SIG-M5 (cell line): ENCODE measurements around the gene CD300LB.
A peak's percentile ranks its signal among the peaks of the same experiment; 100 is the strongest.
"Not testable (repeated sequence)": the region's sequence is repeated elsewhere in the genome, so short reads cannot be mapped to it uniquely, and the experiment has no call there.

Source experiments
- DNase-seq: peaks from one replicate; lab custom pipeline; 2025; lab: John Stamatoyannopoulos, UW

CD300LB gene

DNA sequence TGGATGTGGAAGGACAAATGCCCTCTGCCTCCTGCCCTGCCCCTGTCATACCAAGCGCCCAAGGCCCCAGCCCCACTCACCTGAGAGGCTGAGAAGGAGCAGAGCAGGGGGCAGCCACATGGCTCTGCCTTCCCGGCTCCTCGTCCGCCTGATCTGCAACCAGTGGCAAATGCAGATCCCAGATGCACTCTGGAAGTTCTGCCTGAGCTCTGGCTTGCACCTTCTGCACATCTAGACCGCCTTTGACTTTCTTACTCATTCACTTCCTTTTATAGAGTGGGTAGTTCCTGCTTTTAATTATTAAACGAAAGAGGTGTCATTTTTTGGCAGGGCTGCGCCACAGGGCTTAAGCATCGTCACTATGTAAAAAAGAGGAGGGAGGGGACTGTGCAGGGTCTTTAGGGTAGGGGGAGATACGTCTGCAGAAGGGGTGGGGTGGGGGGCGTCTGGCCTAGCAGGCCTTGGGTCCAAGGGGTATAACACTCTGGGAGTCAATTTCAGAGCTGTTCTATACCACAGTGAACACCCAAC lies at the start of gene CD300LB:
Gene CD300LB (minus strand): TSS at position 245 of the 531 bp plus-strand sequence. CDS start 125 bp downstream, at position 120.
- DNase-seq, result no peak

DNA sequence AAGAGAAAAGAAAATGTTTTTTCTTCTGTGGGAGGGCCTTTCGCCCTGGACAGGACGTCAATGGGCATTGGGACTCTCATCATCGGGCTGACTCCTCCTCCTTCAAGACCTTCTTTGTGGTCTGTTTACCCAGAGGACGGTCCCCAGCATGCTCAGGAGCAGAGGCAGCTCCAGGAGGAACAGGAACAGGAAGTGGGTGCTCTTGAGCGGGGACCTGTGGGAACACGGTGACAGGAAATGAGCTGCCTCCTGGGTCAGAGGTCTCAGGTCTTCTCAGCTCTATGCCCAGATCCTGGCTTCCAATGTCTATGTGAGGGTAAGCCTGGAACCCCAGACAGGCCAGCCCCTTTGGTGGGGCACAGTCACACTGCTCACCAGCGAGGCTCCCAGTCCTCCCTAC lies 48.6 kb upstream of the CD300LB start:
- no peak for DNase-seq

DNA sequence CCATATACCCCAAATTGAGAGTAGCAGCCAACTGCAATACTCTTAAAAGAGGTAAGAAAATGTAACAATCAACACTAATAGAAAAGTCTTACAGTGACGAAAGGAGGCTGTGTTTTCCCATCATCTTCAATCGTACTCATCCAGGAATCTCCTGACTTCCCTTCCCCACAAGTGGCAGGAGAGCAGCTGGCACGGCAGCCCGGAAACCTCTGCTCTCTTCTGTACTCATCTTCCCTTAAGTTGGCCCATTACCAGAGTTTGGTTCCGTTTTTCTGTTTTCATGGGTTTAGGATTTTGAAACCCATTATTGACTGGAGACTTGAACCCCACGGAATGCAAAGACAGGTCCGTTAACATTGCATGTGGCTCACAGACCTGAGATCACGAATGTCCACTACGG lies 47.7 kb upstream of the CD300LB start:
- DNase-seq, result no peak

DNA sequence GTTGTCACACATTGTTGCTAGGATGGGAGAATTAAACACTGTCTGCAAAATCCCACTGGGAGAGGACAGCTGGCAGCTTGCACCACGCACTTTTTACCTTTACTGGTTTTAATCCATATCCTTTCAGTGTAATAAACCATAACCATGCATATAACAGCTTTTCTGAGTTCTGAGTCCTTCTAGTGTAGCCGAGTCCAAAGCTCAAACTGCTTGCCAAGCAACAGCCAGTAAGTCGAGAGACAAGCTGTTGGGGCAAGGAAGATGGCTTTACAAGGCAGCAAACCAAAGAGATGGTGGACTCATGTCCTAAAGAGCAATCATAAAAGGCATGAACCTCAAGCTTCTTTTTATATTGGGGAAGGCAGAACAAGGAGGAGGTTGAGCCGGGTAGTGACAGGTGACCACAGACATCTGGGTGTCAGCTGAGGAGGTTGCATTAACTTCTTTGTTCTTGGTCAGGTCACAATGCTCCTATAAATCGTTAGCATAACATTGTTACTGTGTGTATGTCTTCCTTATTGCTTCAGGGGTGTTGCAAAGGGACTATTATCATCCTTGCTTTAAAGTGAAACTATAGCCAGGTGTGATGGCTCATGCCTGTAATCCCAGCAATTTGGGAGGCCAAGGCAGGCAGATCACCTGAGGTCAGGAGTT lies 43.3 kb upstream of the CD300LB start:
- DNase-seq, result no peak

DNA sequence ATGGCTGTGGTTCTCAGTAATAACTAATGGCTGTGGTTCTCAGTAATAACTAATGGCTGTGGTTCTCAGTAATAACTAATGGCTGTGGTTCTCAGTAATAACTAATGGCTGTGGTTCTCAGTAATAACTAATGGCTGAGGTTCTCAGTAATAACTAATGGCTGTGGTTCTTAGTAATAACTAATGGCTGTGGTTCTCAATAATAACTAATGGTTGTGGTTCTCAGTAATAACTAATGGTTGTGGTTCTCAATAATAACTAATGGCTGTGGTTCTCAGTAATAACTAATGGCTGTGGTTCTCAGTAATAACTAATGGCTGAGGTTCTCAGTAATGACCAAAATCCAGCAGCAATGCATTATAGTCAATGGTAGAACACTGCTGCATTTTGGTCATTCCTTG lies 42.4 kb upstream of the CD300LB start:
- not testable (repeated sequence) for DNase-seq

DNA sequence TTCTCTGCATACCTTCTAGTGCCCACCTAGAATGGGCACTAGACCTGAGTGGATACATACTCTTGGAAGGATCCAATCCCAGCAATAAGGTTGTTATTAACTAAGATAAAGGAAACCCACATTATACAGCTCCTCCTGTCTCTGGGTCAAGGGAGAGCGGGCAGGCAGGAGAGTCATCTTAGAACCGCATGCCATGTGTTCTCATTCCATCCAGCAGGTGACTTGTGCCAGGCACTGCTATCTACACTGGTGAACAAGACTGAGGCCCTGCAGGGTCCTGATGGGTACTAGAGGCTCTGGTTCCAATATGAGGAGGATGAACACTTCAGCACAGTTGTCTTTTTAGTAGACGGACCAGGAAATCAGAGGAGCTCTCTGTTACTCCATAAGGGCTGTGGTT lies 41.9 kb upstream of the CD300LB start:
- no peak for DNase-seq

DNA sequence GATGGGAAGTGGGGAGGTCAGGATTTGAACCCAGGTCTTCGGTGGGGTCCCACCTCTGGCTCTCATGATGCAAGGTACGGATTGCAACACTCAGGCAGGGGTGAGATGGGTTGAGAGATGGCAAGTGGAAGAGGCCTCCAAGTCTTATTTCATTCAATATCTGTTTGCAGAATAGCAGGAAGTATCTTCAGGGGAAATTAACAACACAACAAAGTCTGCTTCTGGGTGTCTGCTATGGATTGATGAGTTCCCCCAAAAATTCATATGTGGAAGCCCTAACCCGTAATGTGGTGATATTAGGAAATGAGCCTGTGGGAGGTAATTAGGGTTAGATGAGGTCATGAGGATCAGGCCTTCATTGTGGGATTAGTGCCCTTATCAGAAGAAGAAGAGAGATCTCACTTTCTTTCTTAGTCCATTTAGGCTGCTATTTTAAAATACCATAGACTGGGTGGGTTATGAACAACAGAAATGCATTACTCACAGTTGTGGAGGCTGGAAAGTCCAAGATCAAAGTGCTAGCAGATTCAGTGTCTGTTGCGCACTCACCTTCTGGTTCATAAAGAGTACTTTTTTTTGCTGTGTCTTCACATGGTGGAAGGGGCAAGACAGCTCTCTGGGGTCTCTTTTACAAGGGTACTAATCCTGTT lies 40.5 kb upstream of the CD300LB start:
- no peak for DNase-seq

DNA sequence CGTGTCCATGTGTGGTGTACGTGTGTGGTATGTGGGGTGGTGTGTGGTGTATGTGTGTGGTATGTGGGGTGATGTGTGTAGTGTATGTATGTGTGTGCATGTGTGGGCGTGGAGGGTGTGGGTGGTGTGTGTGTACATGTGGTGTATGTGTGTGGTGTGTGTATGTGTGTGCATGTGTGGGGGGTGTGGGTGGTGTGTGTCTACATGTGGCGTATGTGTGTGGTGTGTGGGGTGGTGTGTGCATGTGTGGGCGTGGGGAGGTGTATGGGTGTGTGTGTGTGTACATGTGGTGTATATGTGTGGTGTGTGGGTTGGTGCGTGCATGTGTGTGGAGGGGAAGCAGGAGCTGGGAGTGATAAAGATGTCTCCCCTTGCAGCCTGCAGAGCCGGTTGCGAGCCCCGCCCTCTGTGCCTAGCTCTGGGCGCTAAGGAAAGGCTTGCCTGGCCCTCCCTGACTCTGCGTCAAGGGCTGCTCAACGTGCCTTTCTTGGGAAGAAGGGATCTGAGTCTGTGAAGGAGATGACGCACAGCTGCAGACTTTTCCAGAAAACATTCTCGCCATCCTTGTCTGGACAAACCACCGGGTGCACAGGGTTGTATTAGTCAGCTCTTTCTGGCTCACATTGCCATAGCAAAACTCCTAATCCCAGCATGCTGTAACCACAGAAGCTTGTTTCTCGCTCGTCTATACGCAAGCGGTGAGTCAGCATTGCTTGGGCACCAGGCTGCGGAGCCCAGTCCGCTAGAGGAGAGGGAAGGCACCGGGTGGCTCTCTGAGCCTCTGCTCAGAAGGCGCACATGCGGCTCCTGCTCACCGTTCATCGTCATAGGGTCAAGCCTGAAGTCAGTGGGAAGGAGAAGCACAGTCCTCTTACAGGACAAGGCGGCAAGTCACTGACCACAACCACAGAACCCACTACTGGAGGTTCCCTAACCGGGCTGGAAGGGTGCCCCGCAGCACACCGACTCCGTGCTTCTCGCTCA lies 38.0 kb upstream of the CD300LB start:
- DNase-seq, result peak; percentile 73

DNA sequence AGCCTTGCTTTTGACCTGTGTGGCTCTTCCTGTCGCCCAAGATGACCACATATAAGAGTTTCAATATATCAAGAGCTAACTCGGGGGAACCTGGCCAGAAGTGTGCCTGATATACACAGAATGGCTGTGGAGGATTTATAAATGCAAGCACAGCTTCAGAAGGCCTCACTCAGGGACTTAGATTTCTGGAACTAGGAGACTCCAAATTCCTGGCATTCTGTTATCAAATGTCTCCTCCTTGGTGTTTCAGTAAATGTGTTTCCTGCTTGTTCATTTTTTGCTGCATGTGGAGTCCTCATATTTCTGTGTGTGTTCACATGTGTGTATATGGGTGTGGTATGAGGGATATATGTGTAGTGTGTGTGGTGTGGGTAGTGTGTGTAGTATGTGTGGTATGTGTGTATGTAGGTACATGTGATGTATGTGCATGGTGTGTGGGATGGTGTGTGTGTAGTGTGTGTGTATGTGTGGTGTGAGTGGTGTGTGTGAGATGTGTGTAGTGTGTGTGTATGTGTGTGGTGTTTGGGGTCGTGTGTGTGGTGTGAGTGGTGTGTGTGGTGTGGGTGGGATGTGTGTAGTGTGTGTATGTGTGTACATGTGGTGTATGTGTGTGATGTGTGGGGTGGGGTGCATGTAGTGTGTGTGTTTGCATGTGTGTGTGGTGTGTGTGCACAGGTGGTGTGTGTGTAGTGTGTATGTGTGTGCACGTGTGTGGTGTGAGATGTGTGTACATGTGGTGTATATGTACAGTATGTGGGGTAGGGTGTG lies 37.0 kb upstream of the CD300LB start:
- DNase-seq, result no peak

DNA sequence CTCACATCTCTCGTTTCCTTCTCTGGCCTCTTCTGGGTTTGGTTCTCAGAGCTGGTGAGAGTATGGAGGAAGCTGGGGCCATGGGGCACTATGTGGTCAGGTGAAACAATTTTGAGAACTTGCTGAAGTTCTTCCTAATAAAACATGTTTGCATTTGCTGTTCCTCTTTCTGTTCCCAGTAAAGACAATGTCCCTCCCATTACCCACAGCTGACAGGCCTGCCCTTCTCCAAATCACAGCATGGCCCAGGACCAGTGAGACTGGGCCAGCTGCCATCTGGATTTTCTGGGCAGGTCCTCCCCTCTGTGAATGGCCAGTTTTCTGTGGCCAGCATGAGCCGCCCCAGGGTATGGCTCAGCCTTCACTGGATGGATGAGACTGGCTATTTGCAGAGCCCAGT lies 36.1 kb upstream of the CD300LB start, which contains the start of gene CD300H:
Gene CD300H (minus strand): TSS at position 113 of the 400 bp plus-strand sequence.
- no peak for DNase-seq

DNA sequence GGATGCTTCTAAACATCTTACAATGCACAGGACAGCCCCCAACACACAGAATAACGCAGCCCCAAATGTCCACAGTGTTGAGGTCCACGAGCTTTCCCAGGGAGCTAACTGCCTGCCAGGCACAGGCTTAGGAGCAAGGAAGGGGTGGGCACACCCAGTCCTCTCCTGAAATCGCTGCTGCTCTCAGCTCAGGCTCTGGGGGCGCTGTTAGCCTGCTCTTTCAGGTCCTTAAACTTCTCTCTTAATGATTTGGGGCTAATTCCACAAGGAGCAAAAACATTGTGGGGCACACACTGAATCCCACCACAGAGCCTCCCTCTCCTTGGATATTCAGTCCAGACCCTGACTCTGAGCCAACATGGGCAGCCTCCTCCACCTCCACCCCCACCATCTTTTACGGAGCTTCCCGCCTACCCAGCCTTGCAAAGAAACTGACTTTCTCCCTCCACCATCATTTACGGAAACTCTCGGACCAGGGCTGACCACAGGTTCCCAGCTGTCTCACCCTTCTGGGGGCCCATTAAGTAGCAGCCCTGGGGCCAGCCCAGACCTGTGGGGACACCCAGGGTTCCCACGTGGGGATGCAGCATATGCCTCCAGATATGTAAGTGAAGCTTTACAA lies 35.0 kb upstream of the CD300LB start:
- DNase-seq, result no peak

DNA sequence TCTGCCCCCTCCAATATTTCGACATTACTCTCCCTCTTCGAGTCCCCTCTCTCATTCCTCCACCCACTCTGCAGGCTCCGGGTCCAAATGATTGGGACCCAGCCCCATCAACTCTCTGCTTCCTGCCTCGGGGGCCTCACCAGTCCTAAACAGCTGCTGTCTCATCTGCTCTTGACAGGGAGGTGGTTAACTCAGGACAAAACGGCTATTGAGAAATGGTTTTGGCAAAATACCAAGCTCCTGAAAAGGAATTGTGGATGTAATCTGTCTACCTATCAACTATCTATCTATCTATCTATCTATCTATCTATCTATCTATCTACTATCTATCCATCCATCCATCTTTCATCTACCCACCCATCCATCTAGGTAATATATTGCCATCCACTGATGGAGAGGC lies 33.9 kb upstream of the CD300LB start:
- no peak for DNase-seq

DNA sequence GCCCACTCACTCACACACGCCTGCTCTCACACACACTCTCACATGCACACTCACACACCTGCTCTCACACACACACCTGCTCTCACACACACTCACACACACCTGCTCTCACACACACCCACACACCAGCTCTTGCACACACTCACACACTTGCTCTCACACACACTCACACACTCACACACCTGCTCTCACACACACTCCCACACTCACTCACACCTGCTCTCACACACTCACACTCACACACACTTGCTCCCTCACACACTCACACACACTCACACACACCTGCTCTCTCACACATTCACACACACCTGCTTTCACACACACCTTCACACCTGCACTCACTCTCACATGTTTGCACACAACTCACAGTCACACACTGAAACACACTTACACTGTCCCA lies 32.1 kb upstream of the CD300LB start:
- no peak for DNase-seq

DNA sequence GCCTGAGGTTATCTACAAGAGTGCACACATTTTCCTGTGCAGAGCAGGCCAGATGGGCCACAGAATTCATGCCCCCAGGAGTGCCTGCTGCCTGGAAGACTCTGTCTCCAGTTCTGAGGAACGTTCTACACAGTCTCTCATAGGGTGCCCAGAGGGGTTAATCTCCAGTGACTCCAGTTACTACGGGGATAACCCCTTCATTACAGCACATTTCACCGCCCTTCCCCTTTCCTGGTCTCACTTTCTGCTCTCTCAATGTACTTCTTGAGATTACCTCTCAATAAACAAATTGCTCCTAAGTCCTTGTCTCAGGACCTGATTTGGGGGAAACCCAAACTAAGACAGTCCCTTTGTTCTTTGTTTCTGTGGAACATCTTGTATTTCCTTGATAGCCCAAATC lies 30.3 kb upstream of the CD300LB start:
- no peak for DNase-seq

DNA sequence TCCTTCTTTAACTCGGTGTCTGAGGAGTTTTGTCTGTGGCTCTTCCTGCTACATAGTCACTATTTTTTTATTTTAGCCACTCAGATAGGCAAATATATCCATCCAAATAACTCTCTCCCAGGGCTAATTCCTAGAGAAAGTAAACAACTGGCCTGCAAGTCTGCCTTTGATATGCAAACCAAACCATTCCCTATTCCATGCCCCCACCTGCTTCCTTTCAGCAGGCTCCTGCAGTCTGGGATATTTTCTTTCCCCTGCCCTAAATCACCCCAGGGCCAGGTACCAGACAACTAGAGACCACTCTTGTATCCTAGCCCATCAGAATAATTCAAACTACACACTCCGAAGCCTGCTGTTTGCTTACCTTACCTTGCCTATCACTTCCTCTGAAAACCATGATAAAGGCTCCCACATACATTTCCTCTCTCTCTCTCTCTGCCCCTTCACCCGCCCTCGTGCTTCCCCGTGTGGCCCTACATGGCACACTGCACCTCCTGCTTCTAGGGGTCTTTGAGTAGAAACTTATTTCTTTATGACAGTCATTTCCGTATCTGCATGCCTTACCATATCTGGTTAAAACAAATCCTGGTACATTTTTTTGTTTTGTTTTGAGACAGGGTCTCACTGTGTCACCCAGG lies 27.7 kb upstream of the CD300LB start:
- DNase-seq, result no peak

DNA sequence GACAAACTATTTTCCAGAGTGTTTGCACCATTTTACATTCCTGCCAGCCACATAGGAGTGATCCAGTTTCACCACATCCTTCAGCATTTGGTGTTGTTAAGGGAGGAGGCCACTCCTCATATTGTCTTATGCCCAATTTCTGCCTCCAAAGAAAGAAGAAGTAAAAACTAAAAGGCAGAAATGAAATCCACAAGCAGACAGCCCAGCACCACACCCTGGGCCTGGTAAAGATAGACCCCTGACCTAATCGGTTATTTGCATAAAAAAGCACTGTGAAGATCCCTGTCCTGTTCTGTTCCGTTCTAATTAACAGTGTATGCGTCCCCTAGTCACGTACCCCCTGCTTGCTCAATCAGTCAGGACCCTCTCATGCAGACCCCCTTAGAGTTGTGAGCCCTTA lies 27.1 kb upstream of the CD300LB start:
- not testable (repeated sequence) for DNase-seq

DNA sequence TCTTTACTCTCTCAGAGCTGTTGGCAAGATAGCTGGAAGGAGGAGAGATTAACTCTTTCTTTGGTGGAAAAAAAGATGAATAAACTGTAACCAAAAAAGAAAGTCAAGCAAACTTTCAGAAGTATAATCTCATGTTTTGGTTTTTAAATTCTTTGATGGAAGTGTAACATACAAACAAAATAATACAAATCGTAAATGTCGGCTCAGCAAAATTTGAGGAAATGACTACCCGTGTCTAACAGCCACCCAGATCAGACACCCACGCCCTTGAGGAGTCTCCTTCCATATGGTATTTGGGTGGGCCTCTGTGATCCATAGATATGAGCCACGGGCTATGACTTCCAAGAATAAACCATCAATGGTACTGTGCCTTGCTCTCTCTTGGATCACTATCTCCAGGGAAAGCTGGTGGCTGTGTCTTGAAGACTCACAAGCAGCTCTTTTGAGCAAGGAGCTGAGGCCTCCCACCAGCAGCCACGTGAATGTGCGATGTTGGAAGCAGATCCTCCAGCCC lies 24.2 kb upstream of the CD300LB start:
- DNase-seq, result no peak

DNA sequence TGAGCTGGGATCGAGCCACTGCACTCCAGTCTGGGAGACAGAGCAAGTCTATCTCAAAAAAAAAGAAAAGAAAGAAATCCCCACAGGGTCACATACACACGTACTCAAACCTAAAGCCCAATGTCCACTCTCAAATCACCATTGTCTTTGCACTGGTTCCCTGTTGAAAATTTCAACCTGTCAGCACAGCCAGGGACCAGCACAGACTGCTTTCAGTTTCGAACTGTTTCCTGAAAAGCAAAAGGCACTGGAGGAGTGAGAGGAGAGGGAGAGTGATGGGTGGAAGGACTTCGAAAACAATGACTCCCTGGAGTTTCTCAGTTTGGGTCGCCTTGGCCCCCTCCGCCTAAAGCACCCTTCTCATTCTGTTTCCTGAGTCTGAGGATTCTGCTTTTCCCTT lies 23.6 kb upstream of the CD300LB start:
- no peak for DNase-seq

DNA sequence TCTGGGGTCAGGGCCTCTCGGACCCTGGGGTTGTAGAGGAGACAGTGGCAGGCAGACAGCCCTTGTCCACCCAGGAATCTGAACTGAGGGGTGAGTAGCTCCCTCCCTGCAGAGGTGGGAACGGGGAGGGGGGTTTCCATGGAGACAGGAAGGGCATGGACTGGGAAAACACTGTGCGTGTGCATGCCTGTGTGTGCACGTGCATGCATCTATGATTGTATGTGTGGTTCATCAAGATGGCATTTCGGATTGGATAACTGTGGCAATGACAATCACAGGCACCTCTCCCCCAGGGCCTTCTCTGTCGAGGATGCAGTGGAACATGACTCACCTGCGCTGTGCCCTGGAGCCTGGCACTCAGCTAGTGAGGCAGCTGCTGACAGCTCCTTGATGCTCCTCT lies 20.8 kb upstream of the CD300LB start:
- no peak for DNase-seq

DNA sequence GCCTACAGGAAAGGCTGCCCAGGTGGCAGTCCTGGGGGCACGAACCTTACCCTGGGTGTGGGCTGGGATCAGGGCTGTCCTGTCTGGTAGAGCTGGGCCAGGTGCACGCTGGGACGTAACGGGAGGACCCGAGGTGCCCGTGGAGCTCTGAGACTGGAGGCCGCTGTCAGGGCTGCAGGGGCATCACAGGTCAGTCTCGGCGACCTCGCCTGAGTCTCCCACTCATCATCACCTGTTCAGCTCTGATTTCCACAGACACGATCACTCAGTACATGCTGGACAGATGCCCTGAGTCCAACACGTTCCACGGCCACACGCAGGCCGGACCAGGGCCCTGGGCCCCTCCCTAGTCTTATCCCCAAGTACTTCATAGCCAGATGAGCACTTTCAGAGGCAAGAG lies 19.3 kb upstream of the CD300LB start:
- DNase-seq, result no peak
